Pancreas (tissue), 10 donors: ENCODE measurements around the gene SLC6A19. TPM values are rescaled to one million over a fixed set of nuclear protein-coding genes. Genes with fewer than 3 reads are reported as not detected.

Experiments
- ATAC-seq, 4 donors: fragments of 200-7000 bp; cut with Tn5 transposase; one replicate each; pipeline versions ENCODE4 v1.8.0 to v1.9.1; 2020; ENCODE audit warnings: mild to moderate bottlenecking in 4 of 4, moderate library complexity in 4 of 4
- DNase-seq, 6 donors: peaks; one replicate each; pipeline ENCODE4 v3.0.0-alpha.2; 2020
- FAIRE-seq: peaks from 2 replicates; lab custom pipeline; 2012; peaks lifted over from hg19 to GRCh38; lab: Jason Lieb, UNC
- H3K27ac ChIP-seq, 4 donors: fragments of 200-600 bp; sonication (generic); 1 replicate in 3 of 4; 2 replicates in 1 of 4; pipeline versions ENCODE4 v1.5.0 to v1.8.0; 2020
- H3K27me3 ChIP-seq, 4 donors: fragments of 200-600 bp; one replicate each; pipeline ENCODE4 v1.8.0; 2021
- H3K36me3 ChIP-seq, 3 donors: fragments of 200-600 bp; sonication (generic) in 1 of 3; one replicate each; pipeline versions ENCODE4 v1.5.0 to v1.8.0; 2020 to 2021
- H3K4me1 ChIP-seq, 3 donors: fragments of 200-600 bp; one replicate each; pipeline ENCODE4 v1.8.0; 2021
- H3K4me3 ChIP-seq, 4 donors: fragments of 200-600 bp; sonication (generic) in 2 of 4; one replicate each; pipeline versions ENCODE4 v1.5.0 to v1.8.0; 2020 to 2021
- H3K9me3 ChIP-seq, 4 donors: fragments of 200-600 bp; one replicate each; pipeline ENCODE4 v1.8.0; 2021
- CTCF ChIP-seq, 4 donors: fragments of 200-600 bp; sonication (generic) in 3 of 4; IDR thresholded peaks; one replicate each; pipeline versions ENCODE4 v1.5.0 to v1.8.0; 2021; ENCODE audit warnings: antibody characterized with exemption in 4 of 4
- WGBS, 2 donors: extraction: QIAGEN DNeasy Blood & Tissue Kit; methylation state at CpG; one replicate each; pipeline ENCODE4 v1.1.7; 2013; 5-methylcytosine and 5-hydroxymethylcytosine counted together
- intact Hi-C, 3 donors: fragments of 100-400 bp; cut with DNase I; formaldehyde crosslinking; loops; one replicate each; pipeline versions ENCODE4 v1.11.1 to v1.14.2; 2022
- polyA plus RNA-seq, 2 donors: library from polyadenylated mRNA; stranded (reverse); fragments of 200-250 nt; gene quantifications; one replicate each; pipeline ENCODE4 v1.2.3, GENCODE V29; 2013
- total RNA-seq, 6 donors: library from RNA; stranded (reverse); fragmentation: NEBNext Ultra II Directional in 4 of 6; extraction: Animal tissue kit (Norgen Biotek cat#: 25700) in 4 of 6; gene quantifications; one replicate each; pipeline versions ENCODE4 v1.2.1 to v1.2.4, GENCODE V29; 2021 to 2023
- donor health status: healthy with polysubstance abuse.
- donor health status: DM: no; HTN: no; CAD: no; lungs with moderate emphysema.
- donor health status: DM: no; HTN: no; CAD: no.
- donor health status: control.
- donor health status: control.
- donor health status: Bipolar disorder and iron deficiency.
- donor health status: DM: yes; HTN: yes; CAD: no.
- donor health status: DM: no; HTN: no; CAD: no.
- donor health status: DM: no; HTN: no; CAD: no.
- donor health status: DM: yes; HTN: yes; CAD: no.

Gene SLC6A19
- total and polyA plus RNA-seq, 8 donors, result 0.08 to 3.9 (median 0.29) TPM

- 74 to 79% methylated on average over 27 of the region's 27 CpGs for WGBS, 2 donors
- no peak for TF ChIP-seq CTCF (IDR thresholded peaks at IDR 0.05)
- no peak for ATAC-seq
- Histone ChIP-seq H3K4me1 (peaks cover 0 to 8% (median 4%) of the 10 kb centered on the region in 3 donors), H3K4me3 (no peak overlapping the region), H3K27ac (no peak overlapping the region), H3K27me3 (no peaks in the 10 kb centered on the region), H3K36me3 (no peaks in the 10 kb centered on the region), H3K9me3 (no peaks in the 10 kb centered on the region)
- peak in 1 of 6 donors; percentile 46 for DNase-seq
- no peak for FAIRE-seq
- intact Hi-C loops, result loop anchor here in 1 of 3 donors (10.0 kb wide), 1 partner anchor 480 kb away; no protein-coding TSS in a partner anchor
Observed at GRCh38 chr5:1164696-1165630, 36.4 kb upstream of the SLC6A19 start.

DNA sequence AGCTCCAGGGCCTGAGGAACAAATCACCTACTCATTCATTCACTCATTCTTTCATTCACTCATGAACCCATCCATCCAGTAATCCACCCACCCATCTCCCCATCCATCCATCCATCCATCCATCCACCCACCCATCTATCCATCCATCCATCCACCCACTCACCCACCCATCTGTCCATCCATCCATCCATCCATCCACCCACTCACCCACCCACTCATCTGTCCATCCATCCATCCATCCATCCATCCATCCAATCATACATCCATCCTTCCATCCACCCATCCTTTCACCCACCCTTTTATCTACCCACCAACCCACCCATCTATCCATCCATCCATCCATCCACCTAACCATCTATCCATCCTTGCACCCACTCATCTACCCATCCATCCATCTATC, 35.5 kb upstream of the SLC6A19 start:
- Histone ChIP-seq H3K27me3 (no peaks in the 10 kb centered on the region), H3K4me3 (no peak overlapping the region), H3K27ac (no peak overlapping the region), H3K36me3 (no peaks in the 10 kb centered on the region), H3K4me1 (peaks cover 0 to 8% (median 4%) of the 10 kb centered on the region in 3 donors), H3K9me3 (no peaks in the 10 kb centered on the region)
- no peak for FAIRE-seq
- intact Hi-C loops, result loop anchor here in 1 of 3 donors (10.0 kb wide), 1 partner anchor 479 kb away; no protein-coding TSS in a partner anchor
- TF ChIP-seq CTCF (IDR thresholded peaks at IDR 0.05), result no peak
- no peak for DNase-seq
- no peak for ATAC-seq

GRCh38 chr5:1166370-1166769, 35.0 kb upstream of the SLC6A19 start:
- FAIRE-seq, result no peak
- no peak for ATAC-seq
- TF ChIP-seq CTCF (IDR thresholded peaks at IDR 0.05), result no peak
- no peaks in the 10 kb centered on the region for H3K36me3 ChIP-seq
- intact Hi-C loops, result loop anchor here in 1 of 3 donors (10.0 kb wide), 1 partner anchor 478 kb away; no protein-coding TSS in a partner anchor
- H3K9me3 ChIP-seq, result no peaks in the 10 kb centered on the region
- H3K4me3 ChIP-seq, result no peak overlapping the region
- H3K4me1 ChIP-seq, result peaks cover 0 to 8% (median 4%) of the 10 kb centered on the region in 3 donors
- DNase-seq, result no peak
- no peaks in the 10 kb centered on the region for H3K27me3 ChIP-seq
- H3K27ac ChIP-seq, result no peak overlapping the region

DNA sequence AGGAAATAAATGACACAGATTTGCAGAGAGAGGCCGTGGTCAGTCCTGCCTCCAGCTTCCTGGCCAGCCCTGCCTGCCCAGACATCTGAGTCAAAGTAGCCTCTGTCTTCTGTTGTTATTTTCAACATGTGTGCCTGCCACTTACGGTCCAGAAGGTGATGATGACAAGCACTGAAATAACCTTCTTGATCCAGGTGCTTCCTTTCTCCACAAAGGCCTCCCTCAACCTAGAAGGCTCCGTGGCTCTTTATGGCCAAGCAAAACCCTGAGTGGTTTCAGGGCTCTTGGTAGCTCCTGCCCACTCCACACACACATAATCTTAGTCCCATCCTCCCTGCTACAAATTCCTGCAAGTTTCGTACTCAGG, 34.1 kb upstream of the SLC6A19 start:
- H3K36me3 ChIP-seq, result no peaks in the 10 kb centered on the region
- FAIRE-seq, result no peak
- H3K27me3 ChIP-seq, result no peaks in the 10 kb centered on the region
- TF ChIP-seq CTCF (IDR thresholded peaks at IDR 0.05), result no peak
- no peak overlapping the region for H3K27ac ChIP-seq
- 41 to 52% methylated on average over 4 of the region's 4 CpGs for WGBS, 2 donors
- peaks cover 0 to 8% (median 4%) of the 10 kb centered on the region in 3 donors for H3K4me1 ChIP-seq
- peak in 1 of 6 donors; percentile 5 for DNase-seq
- intact Hi-C loops, result loop anchor here in 1 of 3 donors (10.0 kb wide), 1 partner anchor 477 kb away; no protein-coding TSS in a partner anchor
- no peak overlapping the region for H3K4me3 ChIP-seq
- no peaks in the 10 kb centered on the region for H3K9me3 ChIP-seq
- no peak for ATAC-seq
